GM18951 (cell line): Measurements from ENCODE around the gene COL1A2.

Source experiments
- POLR2A ChIP-seq: IDR thresholded peaks from 4 replicates; pipeline ENCODE4 v1.6.1; 2011; ENCODE audit warnings: mild to moderate bottlenecking; ENCODE audit not compliant: insufficient read length, insufficient read depth; ENCODE audit errors: extremely low read depth
- in situ Hi-C: fragments of 300-500 bp; cut with MboI; formaldehyde crosslinking; loops from one replicate; pipeline ENCODE4 v1.12.0; 2022; ENCODE audit warnings: low sequenced_read_pairs, mixed read lengths, inconsistent platforms; ENCODE audit not compliant: unreplicated experiment

Gene COL1A2

GRCh38 chr7:94368371-94368791 is 26.3 kb upstream of the COL1A2 start:
- in situ Hi-C loops = no loop called here
- TF ChIP-seq POLR2A = no peak

GRCh38 chr7:94374231-94374630 is 20.5 kb upstream of the COL1A2 start:
- in situ Hi-C loops = no loop called here
- TF ChIP-seq POLR2A = no peak

- in situ Hi-C loops = loop anchor here (25.0 kb wide), 2 partner anchors 238 to 463 kb away; partner anchors contain the start of genes GNG11 and GNGT1
- TF ChIP-seq POLR2A = no peak
These were observed 19.8 kb upstream of the COL1A2 start for GRCh38 chr7:94374721-94375566.

- TF ChIP-seq POLR2A = no peak
- in situ Hi-C loops = loop anchor here (25.0 kb wide), 2 partner anchors 238 to 463 kb away; partner anchors contain the start of genes GNG11 and GNGT1
These were observed 19.0 kb upstream of the COL1A2 start for GRCh38 chr7:94375691-94376090.

GRCh38 chr7:94376281-94376680 is 18.4 kb upstream of the COL1A2 start:
- in situ Hi-C loops = loop anchor here (25.0 kb wide), 2 partner anchors 239 to 464 kb away; partner anchors contain the start of genes GNG11 and GNGT1
- no peak for TF ChIP-seq POLR2A

GRCh38 chr7:94378356-94378755 is 16.3 kb upstream of the COL1A2 start:
- TF ChIP-seq POLR2A = no peak
- in situ Hi-C loops = loop anchor here (25.0 kb wide), 2 partner anchors 241 to 466 kb away; partner anchors contain the start of genes GNG11 and GNGT1

GRCh38 chr7:94380264-94380663 is 14.4 kb upstream of the COL1A2 start:
- in situ Hi-C loops = loop anchor here (25.0 kb wide), 2 partner anchors 243 to 468 kb away; partner anchors contain the start of genes GNG11 and GNGT1
- TF ChIP-seq POLR2A = no peak

- in situ Hi-C loops = loop anchor here (25.0 kb wide), 2 partner anchors 245 to 470 kb away; partner anchors contain the start of genes GNG11 and GNGT1
- TF ChIP-seq POLR2A = no peak
These were observed 12.6 kb upstream of the COL1A2 start for GRCh38 chr7:94382132-94382531.

GRCh38 chr7:94382746-94383145 is 11.9 kb upstream of the COL1A2 start:
- no peak for TF ChIP-seq POLR2A
- in situ Hi-C loops = loop anchor here (25.0 kb wide), 2 partner anchors 245 to 470 kb away; partner anchors contain the start of genes GNG11 and GNGT1

- in situ Hi-C loops = loop anchor here (25.0 kb wide), 2 partner anchors 247 to 472 kb away; partner anchors contain the start of genes GNG11 and GNGT1
These were observed 10.4 kb upstream of the COL1A2 start for GRCh38 chr7:94384315-94384714.

GRCh38 chr7:94386416-94386815 is 8.3 kb upstream of the COL1A2 start:
- TF ChIP-seq POLR2A = no peak
- in situ Hi-C loops = loop anchor here (25.0 kb wide), 2 partner anchors 249 to 474 kb away; partner anchors contain the start of genes GNG11 and GNGT1

More at GRCh38 chr7:94384315-94384714, 10.4 kb upstream of the COL1A2 start:
- TF ChIP-seq POLR2A = no peak

- in situ Hi-C loops = loop anchor here (25.0 kb wide), 2 partner anchors 251 to 476 kb away; partner anchors contain the start of genes GNG11 and GNGT1
- no peak for TF ChIP-seq POLR2A
These were observed 6.2 kb upstream of the COL1A2 start for GRCh38 chr7:94388540-94388939.

GRCh38 chr7:94389381-94389780 is 5.3 kb upstream of the COL1A2 start:
- in situ Hi-C loops = loop anchor here (25.0 kb wide), 2 partner anchors 252 to 477 kb away; partner anchors contain the start of genes GNG11 and GNGT1
- TF ChIP-seq POLR2A = no peak
